ENCODE results near the gene TATDN3. TPM values are rescaled to one million over a fixed set of nuclear protein-coding genes. Genes with fewer than 3 reads are reported as not detected.
"Not testable (repeated sequence)": the region's sequence is repeated elsewhere in the genome, so short reads cannot be mapped to it uniquely, and the experiment has no call there.

Gene TATDN3
- total RNA-seq, 2 donors from 2014 or later: 11.4 to 12.2 TPM

- intact Hi-C loops (cut with DNase I): loop anchor here in 1 of 2 donors (10.0 kb wide), 1 partner anchor 178 kb away; no protein-coding TSS in a partner anchor
- no peak for DNase-seq (ENCODE audit: low spot score)
These were observed 25.0 kb downstream of the TATDN3 start for GRCh38 chr1:212816567-212817278.

GRCh38 chr1:212819726-212820125, 28.0 kb downstream of the TATDN3 start:
- no peak for DNase-seq (ENCODE audit: low spot score)
- intact Hi-C loops (cut with DNase I): loop anchor here (10.0 kb wide), 1 partner anchor 175 kb away; no protein-coding TSS in a partner anchor

- intact Hi-C loops (cut with DNase I): loop anchor here in 1 of 2 donors (10.0 kb wide), 1 partner anchor 174 kb away; no protein-coding TSS in a partner anchor
These were observed 29.3 kb downstream of the TATDN3 start for GRCh38 chr1:212820969-212821368.

GRCh38 chr1:212822956-212823355, 31.3 kb downstream of the TATDN3 start:
- intact Hi-C loops (cut with DNase I): loop anchor here in 1 of 2 donors (10.0 kb wide), 1 partner anchor 172 kb away; no protein-coding TSS in a partner anchor
- DNase-seq (ENCODE audit: low spot score): no peak

More at GRCh38 chr1:212820969-212821368, 29.3 kb downstream of the TATDN3 start:
- DNase-seq (ENCODE audit: low spot score): no peak

- no peak for DNase-seq (ENCODE audit: low spot score)
- intact Hi-C loops (cut with DNase I): loop anchor here in 1 of 2 donors (10.0 kb wide), 1 partner anchor 171 kb away; no protein-coding TSS in a partner anchor
These were observed 32.5 kb downstream of the TATDN3 start for GRCh38 chr1:212824201-212824600.

GRCh38 chr1:212825798-212826452, 34.2 kb downstream of the TATDN3 start:
- DNase-seq (ENCODE audit: low spot score): no peak
- intact Hi-C loops (cut with DNase I): loop anchor here in 1 of 2 donors (10.0 kb wide), 1 partner anchor 169 kb away; no protein-coding TSS in a partner anchor

- no peak for DNase-seq (ENCODE audit: low spot score)
- intact Hi-C loops (cut with DNase I): loop anchor here in 1 of 2 donors (10.0 kb wide), 1 partner anchor 168 kb away; no protein-coding TSS in a partner anchor
These were observed 35.6 kb downstream of the TATDN3 start for GRCh38 chr1:212827171-212827776.

GRCh38 chr1:212827831-212828278, 36.2 kb downstream of the TATDN3 start:
- intact Hi-C loops (cut with DNase I): loop anchor here in 1 of 2 donors (10.0 kb wide), 1 partner anchor 167 kb away; no protein-coding TSS in a partner anchor
- DNase-seq (ENCODE audit: low spot score): no peak

GRCh38 chr1:212828395-212828794, 36.7 kb downstream of the TATDN3 start:
- DNase-seq (ENCODE audit: low spot score): no peak
- intact Hi-C loops (cut with DNase I): loop anchor here in 1 of 2 donors (10.0 kb wide), 1 partner anchor 166 kb away; no protein-coding TSS in a partner anchor

- intact Hi-C loops (cut with DNase I); DNase-seq (ENCODE audit: low spot score): not testable (repeated sequence)
These were observed 41.8 kb downstream of the TATDN3 start for GRCh38 chr1:212833211-212834207.

- intact Hi-C loops (cut with DNase I): no loop called here
- DNase-seq (ENCODE audit: low spot score): no peak
These were observed 46.5 kb downstream of the TATDN3 start for GRCh38 chr1:212838145-212838544.

GRCh38 chr1:212844521-212844920, 52.8 kb downstream of the TATDN3 start:
- intact Hi-C loops (cut with DNase I); DNase-seq (ENCODE audit: low spot score): not testable (repeated sequence)

GRCh38 chr1:212847549-212847948, 55.9 kb downstream of the TATDN3 start, which contains the start of gene SPATA45:
TSS of gene SPATA45 (minus strand) at chr1:212847649. CDS start at chr1:212836149, 11,500 bp downstream.
- no peak for DNase-seq (ENCODE audit: low spot score)
- intact Hi-C loops (cut with DNase I): no loop called here

GRCh38 chr1:212852105-212852688, 60.5 kb downstream of the TATDN3 start:
- DNase-seq (ENCODE audit: low spot score): no peak

GRCh38 chr1:212853658-212854057, 62.0 kb downstream of the TATDN3 start:
- intact Hi-C loops (cut with DNase I): no loop called here
- no peak for DNase-seq (ENCODE audit: low spot score)

More at GRCh38 chr1:212852105-212852688, 60.5 kb downstream of the TATDN3 start:
- intact Hi-C loops (cut with DNase I): no loop called here

- intact Hi-C loops (cut with DNase I): no loop called here
- no peak for DNase-seq (ENCODE audit: low spot score)
These were observed 65.1 kb downstream of the TATDN3 start for GRCh38 chr1:212856755-212857154.

- DNase-seq (ENCODE audit: low spot score): peak; percentile 99
- intact Hi-C loops (cut with DNase I): no loop called here
These were observed 66.3 kb downstream of the TATDN3 start, which contains the start of gene FLVCR1 for GRCh38 chr1:212857992-212858460. TSS of gene FLVCR1 (plus strand) at chr1:212858275. CDS start at chr1:212858453, 178 bp downstream.
